Measurements from ENCODE around the gene GPR137. TPM values are rescaled to one million over a fixed set of nuclear protein-coding genes. Genes with fewer than 3 reads are reported as not detected.

The GPR137 gene
- total and polyA plus RNA-seq, 2 experiments from 2014 or later = 16.3 to 32.5 TPM

- no peak for TF ChIP-seq ZNF462 (CRISPR knock-in tag; IDR thresholded peaks at IDR 0.05)
- TF ChIP-seq POLR2AphosphoS5 (IDR thresholded peaks at IDR 0.05; ENCODE audit: low read depth) = no peak
- no peak for TF ChIP-seq EZH2phosphoT487 (IDR thresholded peaks at IDR 0.05; ENCODE audit: unreplicated experiment)
Observed at GRCh38 chr11:64275031-64275800, 10.4 kb upstream of the GPR137 start (continued).

GRCh38 chr11:64275841-64276240 is 9.8 kb upstream of the GPR137 start:
- no peak overlapping the region for H3K4me2 ChIP-seq
- Mint-ChIP-seq H3K27ac (no peak overlapping the region), H3K36me3 (ENCODE audit: low read depth) (no peaks in the 10 kb centered on the region; the same call in 1 of the 3 replicates), H3K27me3 (ENCODE audit: insufficient read depth, low read depth, poor library complexity) (peaks cover 10% of the 10 kb centered on the region), H3K4me1 (peaks cover 12% of the 10 kb centered on the region; the same call in 2 of the 3 replicates), H3K9me3 (no peaks in the 10 kb centered on the region; the same call in 2 of the 3 replicates), H3K4me3 (no peak overlapping the region)
- H3K9me2 ChIP-seq (ENCODE audit: insufficient read depth) = no peaks in the 10 kb centered on the region
- H3K4me3 ChIP-seq = no peak overlapping the region
- no peak overlapping the region for H3K27ac ChIP-seq (ENCODE audit: low read depth)
- no peaks in the 10 kb centered on the region for H3K36me3 ChIP-seq (ENCODE audit: insufficient read depth)
- H2AFZ ChIP-seq = no peak overlapping the region
- H3F3A ChIP-seq (replicated peaks; ENCODE audit: low read depth) = peaks cover 8% of the 10 kb centered on the region; the same call in 1 of the 2 replicates
- no peaks in the 10 kb centered on the region for H3K27me3 ChIP-seq (ENCODE audit: insufficient read depth)
- no peaks in the 10 kb centered on the region for H3K79me2 ChIP-seq (replicated peaks; ENCODE audit: insufficient read depth)
- H3K4me1 ChIP-seq (ENCODE audit: insufficient read depth) = peaks cover 3% of the 10 kb centered on the region; the same call in 1 of the 2 replicates
- no peaks in the 10 kb centered on the region; the same call in 1 of the 2 replicates for H4K20me1 ChIP-seq (replicated peaks; ENCODE audit: insufficient read depth)
- no peak for ATAC-seq
- DNase-seq (ENCODE audit: low spot score) = no peak
- TF ChIP-seq ZNF462 (CRISPR knock-in tag; IDR thresholded peaks at IDR 0.05) = no peak
- TF ChIP-seq ZNF114 (CRISPR knock-in tag; IDR thresholded peaks at IDR 0.05) = no peak

All from GM23338 (cell line).